GM19463 (cell line): ENCODE results near the gene NFKB1.

Experiments
- ATAC-seq: cut with Tn5 transposase; IDR thresholded peaks from one replicate; pipeline ENCODE4 v1.9.1; 2021; ENCODE audit warnings: mild to moderate bottlenecking, moderate library complexity; ENCODE audit not compliant: unreplicated experiment

Gene NFKB1

GRCh38 chr4:102493794-102494193 lies 7.4 kb upstream of the NFKB1 start:
- ATAC-seq = peak; percentile 57

GRCh38 chr4:102494603-102495002 lies 6.6 kb upstream of the NFKB1 start:
- no peak for ATAC-seq

- ATAC-seq = no peak
Observed at GRCh38 chr4:102497986-102498385, 3.2 kb upstream of the NFKB1 start.

GRCh38 chr4:102500352-102500695 lies 835 bp upstream of the NFKB1 start:
- peak; percentile 21 for ATAC-seq

- ATAC-seq = peak; percentile 28
Observed at GRCh38 chr4:102501447-102501696, 213 bp downstream of the NFKB1 start.

- ATAC-seq = no peak
Observed at GRCh38 chr4:102502543-102502818, 1.3 kb downstream of the NFKB1 start.

- ATAC-seq = no peak
Observed at GRCh38 chr4:102503301-102503746, 2.2 kb downstream of the NFKB1 start.

GRCh38 chr4:102503831-102504786 lies 3.0 kb downstream of the NFKB1 start:
- no peak for ATAC-seq

GRCh38 chr4:102504941-102505340 lies 3.8 kb downstream of the NFKB1 start:
- ATAC-seq = no peak

- no peak for ATAC-seq
Observed at GRCh38 chr4:102505708-102506107, 4.5 kb downstream of the NFKB1 start.

- ATAC-seq = no peak
Observed at GRCh38 chr4:102506523-102506922, 5.4 kb downstream of the NFKB1 start.

GRCh38 chr4:102511830-102512605 lies 10.9 kb downstream of the NFKB1 start:
- ATAC-seq = no peak

GRCh38 chr4:102514298-102514964 lies 13.3 kb downstream of the NFKB1 start:
- ATAC-seq = no peak

GRCh38 chr4:102517753-102518152 lies 16.6 kb downstream of the NFKB1 start:
- ATAC-seq = no peak

- ATAC-seq = no peak
Observed at GRCh38 chr4:102518703-102519131, 17.6 kb downstream of the NFKB1 start.

GRCh38 chr4:102519925-102520324 lies 18.8 kb downstream of the NFKB1 start:
- ATAC-seq = no peak

GRCh38 chr4:102521570-102521969 lies 20.4 kb downstream of the NFKB1 start:
- ATAC-seq = no peak

GRCh38 chr4:102522031-102522440 lies 20.9 kb downstream of the NFKB1 start:
- ATAC-seq = no peak

GRCh38 chr4:102524691-102525090 lies 23.5 kb downstream of the NFKB1 start:
- no peak for ATAC-seq

- no peak for ATAC-seq
Observed at GRCh38 chr4:102525097-102525496, 23.9 kb downstream of the NFKB1 start.

GRCh38 chr4:102525504-102525903 lies 24.3 kb downstream of the NFKB1 start:
- ATAC-seq = no peak

GRCh38 chr4:102526532-102526931 lies 25.4 kb downstream of the NFKB1 start:
- no peak for ATAC-seq
